HCT116 (cell line): Measurements from ENCODE around the gene TPT1.

Experiments used
- CTCF ChIP-seq, 3 experiments: fragments of 200-600 bp in 1 of 3; sonication (generic) in 1 of 3; IDR thresholded peaks in 2 of 3; conservative IDR thresholded peaks in 1 of 3; 2 replicates each; pipeline ENCODE4 v1.5.1; 2012 to 2017; ENCODE audit warnings: low read depth in 2 of 3, low read length in 2 of 3, antibody characterized with exemption in 1 of 3, borderline replicate concordance in 1 of 3, control low read depth in 1 of 3, mild to moderate bottlenecking in 1 of 3, mixed read lengths in 1 of 3, mixed run types in 1 of 3, moderate library complexity in 1 of 3; ENCODE audit not compliant: insufficient read depth in 1 of 3
- EZH2 ChIP-seq: fragments of 200-600 bp; sonication (generic); IDR thresholded peaks from 2 replicates; pipeline ENCODE4 v1.6.1; 2017; ENCODE audit warnings: antibody characterized with exemption, mixed run types
- EZH2phosphoT487 ChIP-seq: fragments of 200-600 bp; IDR thresholded peaks from 2 replicates; pipeline ENCODE4 v1.6.1; 2018; ENCODE audit warnings: antibody characterized with exemption, borderline replicate concordance
- POLR2A ChIP-seq: IDR thresholded peaks from 2 replicates; pipeline ENCODE4 v1.7.0; 2011; ENCODE audit warnings: borderline replicate concordance; ENCODE audit not compliant: insufficient read depth, insufficient read length; ENCODE audit errors: extremely low read depth
- RAD21 ChIP-seq: IDR thresholded peaks from 2 replicates; pipeline ENCODE4 v1.6.1; 2012; ENCODE audit warnings: low read depth, mild to moderate bottlenecking
- SP1 ChIP-seq: IDR thresholded peaks from 2 replicates; pipeline ENCODE4 v1.6.1; 2012; ENCODE audit warnings: low read depth
- YY1 ChIP-seq: IDR thresholded peaks from 2 replicates; pipeline ENCODE4 v1.6.1; 2011; ENCODE audit warnings: low read length, low read depth, moderate library complexity, mild to moderate bottlenecking; ENCODE audit not compliant: insufficient replicate concordance; ENCODE audit errors: extremely low read depth
- ZNF274 ChIP-seq: fragments of 200-500 bp; sonication (Bioruptor generic); IDR thresholded peaks from 2 replicates; pipeline ENCODE4 v1.6.1; 2014; ENCODE audit warnings: mild to moderate bottlenecking, low read depth, low read length, inconsistent platforms

- TF ChIP-seq YY1 (no peak), CTCF (IDR thresholded peaks at IDR 0.05 in 2 of 3, conservative IDR thresholded peaks at IDR 0.05 in 1 of 3; ENCODE audit: borderline replicate concordance in 1 of 3, insufficient read depth in 1 of 3, low read depth in 2 of 3, low read length in 2 of 3) (no peak), EZH2 (no peak), POLR2A (no peak), ZNF274 (no peak), SP1 (peak; percentile 72), EZH2phosphoT487 (no peak), RAD21 (no peak)
Observed at GRCh38 chr13:45292176-45292575, 48.8 kb downstream of the TPT1 start.
